ENCODE data around the gene CLASP1. TPM values are rescaled to one million over a fixed set of nuclear protein-coding genes. Genes with fewer than 3 reads are reported as not detected.

CLASP1 gene
- total and polyA plus RNA-seq, 4 experiments from 2014 or later, result 3.3 to 68.7 (median 42.1) TPM

DNA sequence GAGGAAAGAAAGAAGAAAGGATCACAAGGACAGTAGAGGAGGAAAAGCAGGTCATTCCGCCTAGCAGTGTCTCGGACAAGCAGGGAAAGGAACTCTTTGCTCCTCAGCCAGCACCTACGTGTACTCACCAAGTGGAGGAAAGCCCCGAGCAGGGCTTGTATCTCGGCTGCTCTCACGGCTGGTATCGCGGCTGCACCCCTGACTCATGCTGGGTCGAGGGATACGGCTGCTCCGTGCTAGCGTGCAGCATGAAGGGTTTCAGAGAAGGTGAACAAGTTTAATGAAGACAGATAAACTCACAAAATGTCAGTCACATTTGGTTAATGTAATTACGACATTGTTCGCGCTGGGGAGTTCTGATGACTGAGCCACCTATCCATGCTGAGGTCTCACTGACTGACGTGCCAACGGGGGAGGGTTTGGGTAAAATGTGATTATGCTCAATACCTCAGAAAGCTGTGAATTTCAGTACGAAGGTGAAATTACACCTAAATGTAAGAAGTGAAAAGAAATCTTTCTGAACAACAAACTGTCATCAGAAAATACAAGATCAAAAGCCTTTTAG lies 230.7 kb downstream of the CLASP1 start:
- H3K36me3 Mint-ChIP-seq, result peaks cover 31 to 60% of the 10 kb centered on the region in 2 donors
- Histone ChIP-seq H3K27ac (ENCODE audit: low read depth, low read length) (no peak overlapping the region), H3K27me3 (ENCODE audit: insufficient read depth, low read length) (no peaks in the 10 kb centered on the region), H3K4me1 (ENCODE audit: insufficient read depth, low read length) (no peaks in the 10 kb centered on the region), H3K36me3 (ENCODE audit: insufficient read depth, low read length) (peaks cover 10% of the 10 kb centered on the region), H3K4me3 (ENCODE audit: low read length in 2 of 2) (no peak overlapping the region), H3K9me3 (ENCODE audit: control insufficient read depth in 1 of 2, low read length in 2 of 2) (no peaks in the 10 kb centered on the region)
- no peak overlapping the region for H3K4me3 Mint-ChIP-seq
- no peak for DNase-seq
- CTCF ChIA-PET (ENCODE audit: partially characterized antibody), result no interaction called here
- intact Hi-C loops (cut with micrococcal nuclease), result no loop called here
- no peak overlapping the region for H3K27ac Mint-ChIP-seq
- POLR2A ChIA-PET (ENCODE audit: partially characterized antibody), result no interaction called here
- peaks cover 0 to 4% (median 0%) of the 10 kb centered on the region in 4 donors for H3K4me1 Mint-ChIP-seq
- no peaks in the 10 kb centered on the region for H3K9me3 Mint-ChIP-seq
- H3K27me3 Mint-ChIP-seq, result no peaks in the 10 kb centered on the region

GRCh38 chr2:121417826-121418225 lies 231.4 kb downstream of the CLASP1 start:
- H3K36me3 ChIP-seq (ENCODE audit: insufficient read depth, low read length), result peaks cover 10% of the 10 kb centered on the region

GRCh38 chr2:121415727-121416126 lies 233.5 kb downstream of the CLASP1 start:
- no peak overlapping the region for H3K27ac Mint-ChIP-seq

More at GRCh38 chr2:121417826-121418225, 231.4 kb downstream of the CLASP1 start:
- no peak overlapping the region for H3K27ac Mint-ChIP-seq
- peaks cover 31 to 63% of the 10 kb centered on the region in 2 donors for H3K36me3 Mint-ChIP-seq
- Histone ChIP-seq H3K4me3 (ENCODE audit: low read length in 2 of 2) (no peak overlapping the region), H3K27me3 (ENCODE audit: insufficient read depth, low read length) (no peaks in the 10 kb centered on the region), H3K27ac (ENCODE audit: low read depth, low read length) (no peak overlapping the region), H3K9me3 (ENCODE audit: control insufficient read depth in 1 of 2, low read length in 2 of 2) (no peaks in the 10 kb centered on the region), H3K4me1 (ENCODE audit: insufficient read depth, low read length) (no peaks in the 10 kb centered on the region)
- no peak for DNase-seq
- ChIA-PET CTCF (ENCODE audit: partially characterized antibody) (no interaction called here), POLR2A (ENCODE audit: partially characterized antibody) (no interaction called here)
- peaks cover 0 to 4% (median 0%) of the 10 kb centered on the region in 4 donors for H3K4me1 Mint-ChIP-seq
- no peaks in the 10 kb centered on the region for H3K27me3 Mint-ChIP-seq
- H3K9me3 Mint-ChIP-seq, result no peaks in the 10 kb centered on the region
- intact Hi-C loops (cut with micrococcal nuclease), result no loop called here
- no peak overlapping the region for H3K4me3 Mint-ChIP-seq

DNA sequence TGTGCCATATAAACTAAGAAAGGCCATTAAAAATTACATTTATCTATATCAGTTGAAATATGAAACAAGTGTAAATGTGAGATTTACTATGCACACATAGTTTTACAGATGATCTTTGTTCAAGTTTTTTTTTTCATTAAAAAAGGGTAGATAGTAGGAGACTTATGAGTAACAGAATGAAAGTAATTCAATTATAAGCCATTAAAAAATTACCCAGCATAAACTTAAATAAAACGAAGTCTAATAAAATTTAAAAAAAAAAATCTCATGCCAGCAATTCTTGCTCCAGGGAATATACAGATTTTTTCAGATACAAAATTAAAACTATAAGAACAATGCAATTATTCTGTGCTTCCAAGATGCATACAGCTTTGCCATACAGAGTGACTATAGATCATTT lies 236.9 kb downstream of the CLASP1 start:
- peaks cover 36 to 66% of the 10 kb centered on the region in 2 donors for H3K36me3 Mint-ChIP-seq
- peaks cover 0 to 4% (median 0%) of the 10 kb centered on the region in 4 donors for H3K4me1 Mint-ChIP-seq
- H3K4me1 ChIP-seq (ENCODE audit: insufficient read depth, low read length), result no peaks in the 10 kb centered on the region
- H3K27ac ChIP-seq (ENCODE audit: low read depth, low read length), result no peak overlapping the region
- no peaks in the 10 kb centered on the region for H3K27me3 ChIP-seq (ENCODE audit: insufficient read depth, low read length)
- H3K27me3 Mint-ChIP-seq, result no peaks in the 10 kb centered on the region
- no peak overlapping the region for H3K27ac Mint-ChIP-seq
- no peaks in the 10 kb centered on the region for H3K9me3 ChIP-seq (ENCODE audit: control insufficient read depth in 1 of 2, low read length in 2 of 2)
- ChIA-PET POLR2A (ENCODE audit: partially characterized antibody) (no interaction called here), CTCF (ENCODE audit: partially characterized antibody) (interaction anchor here (2.6 kb wide), 1 partner anchor 10 kb away, joined by 16 read pairs; no protein-coding TSS in a partner anchor)
- no peak overlapping the region for H3K4me3 Mint-ChIP-seq
- intact Hi-C loops (cut with micrococcal nuclease), result no loop called here
- H3K36me3 ChIP-seq (ENCODE audit: insufficient read depth, low read length), result peaks cover 13% of the 10 kb centered on the region
- no peaks in the 10 kb centered on the region for H3K9me3 Mint-ChIP-seq
- H3K4me3 ChIP-seq (ENCODE audit: low read length in 2 of 2), result no peak overlapping the region
- no peak for DNase-seq

More at GRCh38 chr2:121415727-121416126, 233.5 kb downstream of the CLASP1 start:
- Histone ChIP-seq H3K36me3 (ENCODE audit: insufficient read depth, low read length) (peaks cover 5% of the 10 kb centered on the region), H3K27ac (ENCODE audit: low read depth, low read length) (no peak overlapping the region), H3K27me3 (ENCODE audit: insufficient read depth, low read length) (no peaks in the 10 kb centered on the region), H3K4me3 (ENCODE audit: low read length in 2 of 2) (no peak overlapping the region), H3K9me3 (ENCODE audit: control insufficient read depth in 1 of 2, low read length in 2 of 2) (no peaks in the 10 kb centered on the region), H3K4me1 (ENCODE audit: insufficient read depth, low read length) (no peaks in the 10 kb centered on the region)
- DNase-seq, result no peak
- Mint-ChIP-seq H3K4me3 (no peak overlapping the region), H3K4me1 (peaks cover 0 to 4% (median 0%) of the 10 kb centered on the region in 4 donors), H3K9me3 (no peaks in the 10 kb centered on the region), H3K27me3 (no peaks in the 10 kb centered on the region), H3K36me3 (peaks cover 30 to 62% of the 10 kb centered on the region in 2 donors)
- ChIA-PET POLR2A (ENCODE audit: partially characterized antibody) (no interaction called here), CTCF (ENCODE audit: partially characterized antibody) (no interaction called here)
- intact Hi-C loops (cut with micrococcal nuclease), result no loop called here

DNA sequence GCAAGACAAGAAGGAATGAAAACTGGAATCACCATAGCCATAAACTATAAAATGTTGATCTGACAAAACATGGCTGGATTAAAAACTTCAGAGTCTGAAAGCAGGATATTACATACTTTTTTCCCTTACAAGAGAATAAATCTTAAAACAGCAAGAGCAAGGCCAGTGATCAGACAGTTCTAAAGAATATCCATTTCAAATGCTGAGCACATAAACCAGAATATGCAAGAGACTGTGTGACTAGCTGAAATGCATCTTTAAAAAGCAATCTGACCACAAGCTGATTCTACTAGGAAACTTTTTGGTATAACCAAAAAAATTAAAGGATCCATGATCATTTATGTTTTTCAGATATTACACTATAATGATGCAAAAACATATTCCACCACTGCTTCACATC lies 239.3 kb downstream of the CLASP1 start:
- Mint-ChIP-seq H3K27ac (peak overlapping the region in 3 of 7 donors; percentile 44 to 74 (median 55)), H3K36me3 (peaks cover 38 to 62% of the 10 kb centered on the region in 2 donors), H3K27me3 (no peaks in the 10 kb centered on the region), H3K4me1 (no peaks in the 10 kb centered on the region), H3K9me3 (no peaks in the 10 kb centered on the region), H3K4me3 (no peak overlapping the region)
- CTCF ChIA-PET (ENCODE audit: partially characterized antibody), result interaction anchor here (1.3 kb wide), 1 partner anchor 55 kb away, joined by 3 read pairs; no protein-coding TSS in a partner anchor
- DNase-seq, result no peak
- Histone ChIP-seq H3K4me1 (ENCODE audit: insufficient read depth, low read length) (no peaks in the 10 kb centered on the region), H3K27ac (ENCODE audit: low read depth, low read length) (no peak overlapping the region), H3K27me3 (ENCODE audit: insufficient read depth, low read length) (no peaks in the 10 kb centered on the region), H3K4me3 (ENCODE audit: low read length in 2 of 2) (no peak overlapping the region), H3K36me3 (ENCODE audit: insufficient read depth, low read length) (peaks cover 25% of the 10 kb centered on the region), H3K9me3 (ENCODE audit: control insufficient read depth in 1 of 2, low read length in 2 of 2) (no peaks in the 10 kb centered on the region)
- intact Hi-C loops (cut with micrococcal nuclease), result no loop called here
- POLR2A ChIA-PET (ENCODE audit: partially characterized antibody), result no interaction called here

GRCh38 chr2:121409388-121409787 lies 239.9 kb downstream of the CLASP1 start:
- no peak overlapping the region for H3K4me3 Mint-ChIP-seq
- H3K36me3 Mint-ChIP-seq, result peaks cover 38 to 61% of the 10 kb centered on the region in 2 donors
- Histone ChIP-seq H3K27ac (ENCODE audit: low read depth, low read length) (no peak overlapping the region), H3K4me1 (ENCODE audit: insufficient read depth, low read length) (no peaks in the 10 kb centered on the region), H3K9me3 (ENCODE audit: control insufficient read depth in 1 of 2, low read length in 2 of 2) (no peaks in the 10 kb centered on the region), H3K4me3 (ENCODE audit: low read length in 2 of 2) (no peak overlapping the region), H3K36me3 (ENCODE audit: insufficient read depth, low read length) (peaks cover 25% of the 10 kb centered on the region), H3K27me3 (ENCODE audit: insufficient read depth, low read length) (no peaks in the 10 kb centered on the region)
- ChIA-PET POLR2A (ENCODE audit: partially characterized antibody) (no interaction called here), CTCF (ENCODE audit: partially characterized antibody) (interaction anchor here (1.3 kb wide), 1 partner anchor 54 kb away, joined by 3 read pairs; no protein-coding TSS in a partner anchor)
- DNase-seq, result no peak
- intact Hi-C loops (cut with micrococcal nuclease), result no loop called here
- no peaks in the 10 kb centered on the region for H3K9me3 Mint-ChIP-seq
- H3K4me1 Mint-ChIP-seq, result no peaks in the 10 kb centered on the region
- no peaks in the 10 kb centered on the region for H3K27me3 Mint-ChIP-seq
- H3K27ac Mint-ChIP-seq, result peak overlapping the region in 3 of 7 donors; percentile 55 to 74 (median 65)

GRCh38 chr2:121408641-121409040 lies 240.6 kb downstream of the CLASP1 start:
- H3K4me3 Mint-ChIP-seq, result no peak overlapping the region
- ChIA-PET POLR2A (ENCODE audit: partially characterized antibody) (no interaction called here), CTCF (ENCODE audit: partially characterized antibody) (interaction anchor here (1.3 kb wide), 1 partner anchor 54 kb away, joined by 3 read pairs; no protein-coding TSS in a partner anchor)
- peaks cover 25% of the 10 kb centered on the region for H3K36me3 ChIP-seq (ENCODE audit: insufficient read depth, low read length)
- no peaks in the 10 kb centered on the region for H3K27me3 Mint-ChIP-seq
- H3K4me3 ChIP-seq (ENCODE audit: low read length in 2 of 2), result no peak overlapping the region
- no peak overlapping the region for H3K27ac ChIP-seq (ENCODE audit: low read depth, low read length)
- H3K9me3 Mint-ChIP-seq, result no peaks in the 10 kb centered on the region
- no peak for DNase-seq
- intact Hi-C loops (cut with micrococcal nuclease), result no loop called here
- H3K36me3 Mint-ChIP-seq, result peaks cover 39 to 60% of the 10 kb centered on the region in 2 donors
- H3K4me1 ChIP-seq (ENCODE audit: insufficient read depth, low read length), result no peaks in the 10 kb centered on the region
- H3K27me3 ChIP-seq (ENCODE audit: insufficient read depth, low read length), result no peaks in the 10 kb centered on the region
- no peaks in the 10 kb centered on the region for H3K9me3 ChIP-seq (ENCODE audit: control insufficient read depth in 1 of 2, low read length in 2 of 2)
- H3K4me1 Mint-ChIP-seq, result peaks cover 0 to 1% (median 0%) of the 10 kb centered on the region in 4 donors
- peak overlapping the region in 2 of 7 donors; percentile 42 to 67 for H3K27ac Mint-ChIP-seq

All from CD4-positive, alpha-beta memory T cell (primary cell).